GM23338 (cell line): ENCODE measurements around the gene NUP50. TPM values are rescaled to one million over a fixed set of nuclear protein-coding genes. Genes with fewer than 3 reads are reported as not detected.

Experiments
- ATAC-seq: fragments of 200-7000 bp; cut with Tn5 transposase; 3 replicates; pipeline ENCODE4 v1.9.1; 2020
- DNase-seq: peaks from one replicate; pipeline ENCODE4 v3.0.0-alpha.2; 2015; ENCODE audit warnings: low spot score
- H2AFZ ChIP-seq: fragments of 200-600 bp; sonication (generic); 2 replicates; pipeline ENCODE4 v1.8.0; 2016; ENCODE audit warnings: antibody characterized with exemption, mild to moderate bottlenecking, moderate library complexity
- H3F3A ChIP-seq: fragments of 200-600 bp; sonication (generic); replicated peaks from 2 replicates; pipeline ENCODE4 v1.8.0; 2017; ENCODE audit warnings: antibody characterized with exemption, mixed run types, low read depth
- H3K27ac ChIP-seq: fragments of 200-600 bp; sonication (generic); 2 replicates; pipeline ENCODE4 v1.6.1; 2016; ENCODE audit warnings: low read depth
- H3K27me3 ChIP-seq: fragments of 200-600 bp; sonication (generic); 2 replicates; pipeline ENCODE4 v1.8.0; 2016; ENCODE audit warnings: mild to moderate bottlenecking, mixed run types, moderate library complexity; ENCODE audit not compliant: insufficient read depth
- H3K36me3 ChIP-seq: fragments of 200-600 bp; sonication (generic); 2 replicates; pipeline ENCODE4 v1.8.0; 2016; ENCODE audit warnings: mild to moderate bottlenecking; ENCODE audit not compliant: insufficient read depth
- H3K4me1 ChIP-seq: fragments of 200-600 bp; sonication (generic); 2 replicates; pipeline ENCODE4 v1.8.0; 2016; ENCODE audit warnings: mild to moderate bottlenecking, moderate library complexity; ENCODE audit not compliant: insufficient read depth
- H3K4me2 ChIP-seq: fragments of 200-600 bp; sonication (generic); 2 replicates; pipeline ENCODE4 v1.7.1; 2017; ENCODE audit warnings: mixed run types
- H3K4me3 ChIP-seq: fragments of 200-600 bp; sonication (generic); 2 replicates; pipeline ENCODE4 v1.6.1; 2016; ENCODE audit warnings: mixed run types
- H3K79me2 ChIP-seq: fragments of 200-600 bp; sonication (generic); replicated peaks from 2 replicates; pipeline ENCODE4 v1.8.0; 2017; ENCODE audit warnings: mild to moderate bottlenecking; ENCODE audit not compliant: insufficient read depth
- H3K9me2 ChIP-seq: fragments of 200-600 bp; sonication (generic); 2 replicates; pipeline ENCODE4 v1.8.0; 2017; ENCODE audit not compliant: insufficient read depth
- H4K20me1 ChIP-seq: fragments of 200-600 bp; sonication (generic); replicated peaks from 2 replicates; pipeline ENCODE4 v1.8.0; 2017; ENCODE audit warnings: mild to moderate bottlenecking; ENCODE audit not compliant: insufficient read depth
- H3K27ac Mint-ChIP-seq: 2 replicates; pipeline ENCODE4 v1.8.0; 2020; ENCODE audit warnings: inconsistent platforms, mild to moderate bottlenecking, moderate library complexity, mixed read lengths
- H3K27me3 Mint-ChIP-seq: 3 replicates; pipeline ENCODE4 v1.8.0; 2022; ENCODE audit warnings: low read depth, mild to moderate bottlenecking, moderate library complexity, mixed read lengths, inconsistent platforms; ENCODE audit not compliant: insufficient read depth, poor library complexity
- H3K36me3 Mint-ChIP-seq: 3 replicates; pipeline ENCODE4 v1.8.0; 2021; ENCODE audit warnings: low read depth, mild to moderate bottlenecking, inconsistent platforms, moderate library complexity, mixed read lengths
- H3K4me1 Mint-ChIP-seq: 3 replicates; pipeline ENCODE4 v1.8.0; 2020; ENCODE audit warnings: mild to moderate bottlenecking, inconsistent platforms, mixed read lengths
- H3K4me3 Mint-ChIP-seq: 3 replicates; pipeline ENCODE4 v1.8.0; 2021; ENCODE audit warnings: moderate library complexity, mild to moderate bottlenecking, inconsistent platforms, mixed read lengths
- H3K9me3 Mint-ChIP-seq: 3 replicates; pipeline ENCODE4 v1.8.0; 2020; ENCODE audit warnings: moderate library complexity, mild to moderate bottlenecking, inconsistent platforms, mixed read lengths
- CREB1 ChIP-seq: fragments of 250-450 bp; sonication (Bioruptor Pico); IDR thresholded peaks from 2 replicates; pipeline ENCODE4 v1.5.0; 2020; ENCODE audit warnings: low read depth, mild to moderate bottlenecking, moderate library complexity
- ETS1 ChIP-seq: IDR thresholded peaks from 2 replicates; pipeline ENCODE4 v1.6.1; 2016; ENCODE audit warnings: antibody characterized with exemption
- EZH2 ChIP-seq: fragments of 200-600 bp; sonication (generic); IDR thresholded peaks from one replicate; pipeline ENCODE4 v1.8.0; 2017; ENCODE audit warnings: antibody characterized with exemption, mild to moderate bottlenecking, low read depth; ENCODE audit not compliant: unreplicated experiment
- EZH2phosphoT487 ChIP-seq: fragments of 200-600 bp; sonication (generic); IDR thresholded peaks from one replicate; pipeline ENCODE4 v1.8.1; 2018; ENCODE audit warnings: antibody characterized with exemption; ENCODE audit not compliant: unreplicated experiment
- JUNB ChIP-seq: IDR thresholded peaks from one replicate; pipeline ENCODE4 v1.6.1; 2016; ENCODE audit warnings: antibody characterized with exemption; ENCODE audit not compliant: unreplicated experiment
- NANOG ChIP-seq: IDR thresholded peaks from 2 replicates; pipeline ENCODE4 v1.6.1; 2016; ENCODE audit warnings: antibody characterized with exemption, borderline replicate concordance
- POLR2AphosphoS5 ChIP-seq: IDR thresholded peaks from 2 replicates; pipeline ENCODE4 v1.6.1; 2016; ENCODE audit warnings: antibody characterized with exemption, low read depth
- STAT1 ChIP-seq: IDR thresholded peaks from one replicate; pipeline ENCODE4 v1.6.1; 2016; ENCODE audit warnings: antibody characterized with exemption; ENCODE audit not compliant: unreplicated experiment
- ZNF114 ChIP-seq: fragments of 250-450 bp; sonication (Bioruptor Pico); IDR thresholded peaks from 2 replicates; pipeline ENCODE4 v1.5.0; 2020; ENCODE audit warnings: mild to moderate bottlenecking, moderate library complexity
- ZNF331 ChIP-seq: fragments of 250-450 bp; sonication (Bioruptor Pico); IDR thresholded peaks from 2 replicates; pipeline ENCODE4 v1.5.0; 2020; ENCODE audit warnings: low read depth, mild to moderate bottlenecking, moderate library complexity
- ZNF462 ChIP-seq: fragments of 250-450 bp; sonication (Bioruptor Pico); IDR thresholded peaks from 2 replicates; pipeline ENCODE4 v1.5.0; 2020; ENCODE audit warnings: mild to moderate bottlenecking, moderate library complexity
- polyA plus RNA-seq: library from polyadenylated mRNA; unstranded; fragments of >200 nt; fragmentation: Nextera tagmentation; extraction: Ambion mirVana; gene quantifications from 2 replicates; pipeline ENCODE4 v1.2.1, GENCODE V29; 2016
- total RNA-seq: library from RNA; depleted of rRNA; stranded (reverse); fragments of >200 nt; shearing (Covaris generic); gene quantifications from 2 replicates; pipeline ENCODE4 v1.2.3, GENCODE V29; 2014
- TF ChIP-seq, protein P1 (sequence below), 2 experiments: fragments of 200-600 bp in 1 of 2; sonication (generic) in 1 of 2; conservative IDR thresholded peaks; 2 replicates each; pipeline versions ENCODE4 v1.5.1 to v1.6.1; 2016 to 2017; ENCODE audit warnings: antibody characterized with exemption in 2 of 2, low read depth in 2 of 2, mild to moderate bottlenecking in 2 of 2, moderate library complexity in 1 of 2
- TF ChIP-seq, protein P2 (sequence below): IDR thresholded peaks from one replicate; pipeline ENCODE4 v1.6.1; 2018; ENCODE audit warnings: antibody characterized with exemption; ENCODE audit not compliant: unreplicated experiment

Gene NUP50
- total and polyA plus RNA-seq, 2 experiments from 2014 or later: 45.9 to 96.6 TPM

DNA sequence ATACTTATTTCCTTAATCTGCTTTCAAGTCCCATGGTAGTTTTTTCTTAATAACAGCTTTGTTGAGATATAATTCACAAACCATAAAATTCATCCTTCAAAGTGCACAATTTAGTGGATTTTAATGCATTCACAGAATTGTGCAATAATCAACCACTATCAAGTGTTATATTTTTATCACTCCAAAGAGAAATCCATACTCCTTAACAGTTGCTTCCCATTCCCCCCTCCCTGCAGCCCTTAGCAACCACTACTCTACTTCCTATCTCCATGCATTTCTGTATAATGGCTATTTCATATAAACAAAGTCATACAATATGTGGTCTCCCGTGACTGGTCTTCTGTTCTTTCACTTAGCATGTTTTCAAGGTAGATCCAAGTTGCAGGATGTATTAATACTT, 18.8 kb upstream of the NUP50 start:
- H3K4me3 ChIP-seq: no peak overlapping the region
- H3K36me3 Mint-ChIP-seq: peaks cover 15% of the 10 kb centered on the region
- ATAC-seq: no peak

More for the DNA sequence above, 18.8 kb upstream of the NUP50 start:
- TF ChIP-seq JUNB (no peak), EZH2 (no peak), CREB1 (CRISPR knock-in tag) (no peak), ETS1 (no peak), NANOG (no peak), ZNF331 (CRISPR knock-in tag) (no peak), EZH2phosphoT487 (no peak), STAT1 (no peak), ZNF114 (no peak), ZNF462 (CRISPR knock-in tag) (no peak), POLR2AphosphoS5 (no peak)
- TF ChIP-seq, protein P1, sequence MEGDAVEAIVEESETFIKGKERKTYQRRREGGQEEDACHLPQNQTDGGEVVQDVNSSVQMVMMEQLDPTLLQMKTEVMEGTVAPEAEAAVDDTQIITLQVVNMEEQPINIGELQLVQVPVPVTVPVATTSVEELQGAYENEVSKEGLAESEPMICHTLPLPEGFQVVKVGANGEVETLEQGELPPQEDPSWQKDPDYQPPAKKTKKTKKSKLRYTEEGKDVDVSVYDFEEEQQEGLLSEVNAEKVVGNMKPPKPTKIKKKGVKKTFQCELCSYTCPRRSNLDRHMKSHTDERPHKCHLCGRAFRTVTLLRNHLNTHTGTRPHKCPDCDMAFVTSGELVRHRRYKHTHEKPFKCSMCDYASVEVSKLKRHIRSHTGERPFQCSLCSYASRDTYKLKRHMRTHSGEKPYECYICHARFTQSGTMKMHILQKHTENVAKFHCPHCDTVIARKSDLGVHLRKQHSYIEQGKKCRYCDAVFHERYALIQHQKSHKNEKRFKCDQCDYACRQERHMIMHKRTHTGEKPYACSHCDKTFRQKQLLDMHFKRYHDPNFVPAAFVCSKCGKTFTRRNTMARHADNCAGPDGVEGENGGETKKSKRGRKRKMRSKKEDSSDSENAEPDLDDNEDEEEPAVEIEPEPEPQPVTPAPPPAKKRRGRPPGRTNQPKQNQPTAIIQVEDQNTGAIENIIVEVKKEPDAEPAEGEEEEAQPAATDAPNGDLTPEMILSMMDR (conservative IDR thresholded peaks at IDR 0.05; ENCODE audit: low read depth in 2 of 2): no peak
- TF ChIP-seq, protein P2, sequence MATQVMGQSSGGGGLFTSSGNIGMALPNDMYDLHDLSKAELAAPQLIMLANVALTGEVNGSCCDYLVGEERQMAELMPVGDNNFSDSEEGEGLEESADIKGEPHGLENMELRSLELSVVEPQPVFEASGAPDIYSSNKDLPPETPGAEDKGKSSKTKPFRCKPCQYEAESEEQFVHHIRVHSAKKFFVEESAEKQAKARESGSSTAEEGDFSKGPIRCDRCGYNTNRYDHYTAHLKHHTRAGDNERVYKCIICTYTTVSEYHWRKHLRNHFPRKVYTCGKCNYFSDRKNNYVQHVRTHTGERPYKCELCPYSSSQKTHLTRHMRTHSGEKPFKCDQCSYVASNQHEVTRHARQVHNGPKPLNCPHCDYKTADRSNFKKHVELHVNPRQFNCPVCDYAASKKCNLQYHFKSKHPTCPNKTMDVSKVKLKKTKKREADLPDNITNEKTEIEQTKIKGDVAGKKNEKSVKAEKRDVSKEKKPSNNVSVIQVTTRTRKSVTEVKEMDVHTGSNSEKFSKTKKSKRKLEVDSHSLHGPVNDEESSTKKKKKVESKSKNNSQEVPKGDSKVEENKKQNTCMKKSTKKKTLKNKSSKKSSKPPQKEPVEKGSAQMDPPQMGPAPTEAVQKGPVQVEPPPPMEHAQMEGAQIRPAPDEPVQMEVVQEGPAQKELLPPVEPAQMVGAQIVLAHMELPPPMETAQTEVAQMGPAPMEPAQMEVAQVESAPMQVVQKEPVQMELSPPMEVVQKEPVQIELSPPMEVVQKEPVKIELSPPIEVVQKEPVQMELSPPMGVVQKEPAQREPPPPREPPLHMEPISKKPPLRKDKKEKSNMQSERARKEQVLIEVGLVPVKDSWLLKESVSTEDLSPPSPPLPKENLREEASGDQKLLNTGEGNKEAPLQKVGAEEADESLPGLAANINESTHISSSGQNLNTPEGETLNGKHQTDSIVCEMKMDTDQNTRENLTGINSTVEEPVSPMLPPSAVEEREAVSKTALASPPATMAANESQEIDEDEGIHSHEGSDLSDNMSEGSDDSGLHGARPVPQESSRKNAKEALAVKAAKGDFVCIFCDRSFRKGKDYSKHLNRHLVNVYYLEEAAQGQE: no peak
- H4K20me1 ChIP-seq: no peaks in the 10 kb centered on the region; the same call in 1 of the 2 replicates
- DNase-seq: no peak
- H3K4me3 Mint-ChIP-seq: no peak overlapping the region
- no peak overlapping the region for H3K4me2 ChIP-seq
- no peaks in the 10 kb centered on the region for H3K9me2 ChIP-seq
- H3K27ac Mint-ChIP-seq: no peak overlapping the region
- no peaks in the 10 kb centered on the region for H3K27me3 Mint-ChIP-seq
- H3K27ac ChIP-seq: no peak overlapping the region
- H3F3A ChIP-seq: 0 out of 2 replicates have a peak, but pooled peaks cover 4% of the 10 kb centered on the region
- H3K4me1 Mint-ChIP-seq: no peaks in the 10 kb centered on the region
- no peak overlapping the region for H2AFZ ChIP-seq
- H3K9me3 Mint-ChIP-seq: peaks cover 14% of the 10 kb centered on the region
- H3K79me2 ChIP-seq: no peaks in the 10 kb centered on the region
- H3K27me3 ChIP-seq: no peaks in the 10 kb centered on the region
- H3K4me1 ChIP-seq: no peaks in the 10 kb centered on the region
- no peaks in the 10 kb centered on the region; the same call in 1 of the 2 replicates for H3K36me3 ChIP-seq
